HG02885 (cell line): ENCODE results near the gene LPAR1.

Source experiments
- ATAC-seq: cut with Tn5 transposase; IDR thresholded peaks from one replicate; pipeline ENCODE4 v1.9.1; 2021; ENCODE audit warnings: mild to moderate bottlenecking; ENCODE audit not compliant: unreplicated experiment, poor library complexity

LPAR1 gene

GRCh38 chr9:111037708-111038330 lies 451 bp downstream of the LPAR1 start:
- peak; percentile 58 for ATAC-seq

- ATAC-seq = no peak
These were observed 938 bp downstream of the LPAR1 start for GRCh38 chr9:111037356-111037707.

- no peak for ATAC-seq
These were observed 1.3 kb downstream of the LPAR1 start for GRCh38 chr9:111036946-111037345.

- ATAC-seq = no peak
These were observed 1.9 kb downstream of the LPAR1 start for GRCh38 chr9:111036429-111036789.

GRCh38 chr9:111035543-111036428 lies 2.5 kb downstream of the LPAR1 start:
- ATAC-seq = no peak

GRCh38 chr9:111034898-111035539 lies 3.3 kb downstream of the LPAR1 start:
- ATAC-seq = no peak

- no peak for ATAC-seq
These were observed 3.9 kb downstream of the LPAR1 start for GRCh38 chr9:111034170-111034897.

GRCh38 chr9:111030492-111030891 lies 7.8 kb downstream of the LPAR1 start:
- ATAC-seq = no peak

GRCh38 chr9:111029260-111029659 lies 9.0 kb downstream of the LPAR1 start:
- ATAC-seq = no peak

- no peak for ATAC-seq
These were observed 10.5 kb downstream of the LPAR1 start for GRCh38 chr9:111027798-111028197.

GRCh38 chr9:111023128-111023527 lies 15.1 kb downstream of the LPAR1 start:
- no peak for ATAC-seq

- ATAC-seq = no peak
These were observed 17.7 kb downstream of the LPAR1 start for GRCh38 chr9:111020594-111020993.

GRCh38 chr9:111016426-111017045 lies 21.7 kb downstream of the LPAR1 start:
- ATAC-seq = no peak

- ATAC-seq = no peak
These were observed 22.3 kb downstream of the LPAR1 start for GRCh38 chr9:111016016-111016415.

GRCh38 chr9:111013707-111014106 lies 24.6 kb downstream of the LPAR1 start:
- no peak for ATAC-seq

GRCh38 chr9:111013250-111013649 lies 25.0 kb downstream of the LPAR1 start:
- ATAC-seq = no peak

- no peak for ATAC-seq
These were observed 29.9 kb downstream of the LPAR1 start for GRCh38 chr9:111008158-111009075.

GRCh38 chr9:111005746-111006470 lies 32.4 kb downstream of the LPAR1 start:
- no peak for ATAC-seq

GRCh38 chr9:111004936-111005335 lies 33.3 kb downstream of the LPAR1 start:
- ATAC-seq = no peak
